ENCODE measurements around the gene DAAM2. TPM values are rescaled to one million over a fixed set of nuclear protein-coding genes. Genes with fewer than 3 reads are reported as not detected.
A peak's percentile ranks its signal among the peaks of the same experiment; 100 is the strongest.

DAAM2 gene
- total RNA-seq, 4 donors from 2014 or later, result 200 to 373 (median 270) TPM

DNA sequence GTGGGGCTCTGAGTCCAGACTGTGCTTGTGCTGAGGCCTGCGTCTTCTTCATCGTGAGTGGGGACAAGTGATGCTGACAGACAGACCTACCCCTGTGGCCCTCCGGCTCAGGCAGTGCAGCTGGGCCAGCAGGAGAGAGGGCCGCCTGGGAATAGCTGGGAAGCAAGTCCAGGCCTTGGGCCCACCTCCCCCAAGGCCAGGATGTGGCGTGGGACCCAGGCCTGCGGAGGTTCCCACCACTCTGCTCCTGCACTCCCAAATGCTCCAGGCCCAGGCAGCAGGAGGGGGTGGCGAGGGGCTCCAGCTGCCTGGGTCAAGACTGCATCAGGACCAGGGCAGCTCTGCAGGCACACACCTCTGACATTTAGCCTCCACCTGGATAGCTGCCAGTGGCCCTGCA, 38.3 kb downstream of the DAAM2 start:
- H3K27me3 ChIP-seq, result no peaks in the 10 kb centered on the region
- peak overlapping the region; percentile 8 to 99 (median 76) for H3K27ac ChIP-seq
- TF ChIP-seq POLR2AphosphoS5 (IDR thresholded peaks at IDR 0.05) (no peak), EP300 (IDR thresholded peaks at IDR 0.05) (no peak), POLR2A (IDR thresholded peaks at IDR 0.05) (no peak)
- TF ChIP-seq, protein P1, sequence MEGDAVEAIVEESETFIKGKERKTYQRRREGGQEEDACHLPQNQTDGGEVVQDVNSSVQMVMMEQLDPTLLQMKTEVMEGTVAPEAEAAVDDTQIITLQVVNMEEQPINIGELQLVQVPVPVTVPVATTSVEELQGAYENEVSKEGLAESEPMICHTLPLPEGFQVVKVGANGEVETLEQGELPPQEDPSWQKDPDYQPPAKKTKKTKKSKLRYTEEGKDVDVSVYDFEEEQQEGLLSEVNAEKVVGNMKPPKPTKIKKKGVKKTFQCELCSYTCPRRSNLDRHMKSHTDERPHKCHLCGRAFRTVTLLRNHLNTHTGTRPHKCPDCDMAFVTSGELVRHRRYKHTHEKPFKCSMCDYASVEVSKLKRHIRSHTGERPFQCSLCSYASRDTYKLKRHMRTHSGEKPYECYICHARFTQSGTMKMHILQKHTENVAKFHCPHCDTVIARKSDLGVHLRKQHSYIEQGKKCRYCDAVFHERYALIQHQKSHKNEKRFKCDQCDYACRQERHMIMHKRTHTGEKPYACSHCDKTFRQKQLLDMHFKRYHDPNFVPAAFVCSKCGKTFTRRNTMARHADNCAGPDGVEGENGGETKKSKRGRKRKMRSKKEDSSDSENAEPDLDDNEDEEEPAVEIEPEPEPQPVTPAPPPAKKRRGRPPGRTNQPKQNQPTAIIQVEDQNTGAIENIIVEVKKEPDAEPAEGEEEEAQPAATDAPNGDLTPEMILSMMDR (IDR thresholded peaks at IDR 0.05), result no peak
- H3K9me3 ChIP-seq, result no peaks in the 10 kb centered on the region
- peaks cover 16 to 100% (median 50%) of the 10 kb centered on the region in 3 donors for H3K4me1 ChIP-seq
- 67 to 100% methylated on average over 1 of the region's 7 CpGs for WGBS, 2 donors (ENCODE audit: low coverage in 1 of 2)
- H3K36me3 ChIP-seq, result no peaks in the 10 kb centered on the region
- ATAC-seq, result no peak
- H3K4me3 ChIP-seq, result no peak overlapping the region

DNA sequence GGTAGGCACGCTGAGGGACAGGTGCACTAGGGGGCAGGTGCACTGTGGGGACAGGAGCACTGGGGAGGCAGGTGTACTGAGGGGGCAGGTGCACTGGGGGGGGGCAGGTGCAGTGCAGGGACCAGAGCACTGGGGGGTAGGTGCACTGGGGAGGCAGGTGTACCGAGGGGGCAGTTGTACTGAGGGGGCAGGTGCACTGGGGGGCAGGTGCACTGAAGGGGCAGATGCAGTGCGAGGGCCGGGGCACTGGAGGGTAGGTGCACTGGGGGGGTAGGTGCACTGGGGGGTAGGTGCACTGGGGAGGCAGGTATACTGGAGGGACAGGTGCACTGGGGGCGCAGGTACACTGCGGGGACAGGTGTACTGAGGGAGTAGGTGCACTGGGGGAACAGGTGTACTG, 39.5 kb downstream of the DAAM2 start:
- Histone ChIP-seq H3K36me3 (no peaks in the 10 kb centered on the region), H3K27ac (peak overlapping the region in 3 of 4 donors; percentile 74 to 99 (median 77)), H3K4me3 (no peak overlapping the region), H3K27me3 (no peaks in the 10 kb centered on the region), H3K4me1 (peaks cover 13 to 100% (median 53%) of the 10 kb centered on the region in 3 donors), H3K9me3 (no peaks in the 10 kb centered on the region)
- no peak for ATAC-seq
- TF ChIP-seq POLR2AphosphoS5 (IDR thresholded peaks at IDR 0.05) (no peak), EP300 (IDR thresholded peaks at IDR 0.05) (no peak), POLR2A (IDR thresholded peaks at IDR 0.05) (no peak)
- TF ChIP-seq, protein P1 (IDR thresholded peaks at IDR 0.05), result no peak
- WGBS, 2 donors (ENCODE audit: low coverage in 1 of 2), result 100% methylated on average over 2 of the region's 6 CpGs; no CpG with 5 or more reads in 1 of the 2 donors

DNA sequence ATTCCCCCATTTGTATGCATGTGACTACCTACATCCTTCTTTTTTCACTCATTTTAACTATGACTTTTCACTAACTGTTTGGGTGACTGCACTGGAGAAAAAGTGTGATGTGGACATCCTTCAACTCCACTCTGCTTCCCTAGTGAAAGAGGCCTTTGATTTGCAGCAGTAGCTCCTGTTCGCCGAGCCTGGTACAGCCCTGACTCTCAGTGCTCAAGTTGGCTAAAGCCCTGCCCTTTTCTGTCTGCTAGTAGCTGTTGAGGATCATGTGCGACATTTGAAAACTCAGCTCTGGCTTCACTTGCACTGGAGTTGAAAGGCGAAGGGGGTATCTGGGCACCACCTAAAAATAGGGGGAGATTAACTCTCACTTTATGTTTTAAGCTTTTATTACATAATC, 42.1 kb downstream of the DAAM2 start:
- TF ChIP-seq EP300 (IDR thresholded peaks at IDR 0.05), result no peak
- TF ChIP-seq, protein P1 (IDR thresholded peaks at IDR 0.05), result no peak
- no peak for TF ChIP-seq POLR2A (IDR thresholded peaks at IDR 0.05)
- TF ChIP-seq POLR2AphosphoS5 (IDR thresholded peaks at IDR 0.05), result no peak
- Histone ChIP-seq H3K27me3 (no peaks in the 10 kb centered on the region), H3K9me3 (no peaks in the 10 kb centered on the region), H3K27ac (peak overlapping the region; percentile 6 to 99 (median 78)), H3K4me1 (peaks cover 12 to 99% (median 55%) of the 10 kb centered on the region in 3 donors), H3K4me3 (no peak overlapping the region), H3K36me3 (no peaks in the 10 kb centered on the region)
- WGBS, 2 donors (ENCODE audit: low coverage in 1 of 2), result 64% methylated on average over 3 of the region's 4 CpGs; no CpG with 5 or more reads in 1 of the 2 donors
- no peak for ATAC-seq

DNA sequence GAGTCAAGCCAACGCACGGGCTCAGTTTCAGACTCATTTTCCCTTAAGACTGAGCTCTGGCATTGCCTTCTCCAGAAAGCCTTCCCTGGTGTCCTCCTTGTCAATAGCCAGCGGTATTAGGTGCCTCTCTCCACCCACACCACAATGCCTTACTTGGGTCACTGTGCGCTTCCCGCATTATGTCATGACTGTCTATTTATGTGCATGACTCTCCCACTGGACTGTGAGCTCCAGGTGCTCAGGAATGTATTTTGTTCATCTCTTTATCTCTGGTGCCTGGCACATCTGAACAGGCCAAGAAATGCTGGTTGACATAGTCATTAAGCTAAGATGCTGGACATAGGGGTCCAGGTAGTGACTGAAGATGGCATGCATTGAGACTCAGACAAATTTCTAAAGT, 42.7 kb downstream of the DAAM2 start:
- no peaks in the 10 kb centered on the region for H3K27me3 ChIP-seq
- no peak overlapping the region for H3K4me3 ChIP-seq
- ATAC-seq, result no peak
- TF ChIP-seq EP300 (IDR thresholded peaks at IDR 0.05) (no peak), POLR2AphosphoS5 (IDR thresholded peaks at IDR 0.05) (no peak), POLR2A (IDR thresholded peaks at IDR 0.05) (no peak)
- TF ChIP-seq, protein P1 (IDR thresholded peaks at IDR 0.05), result no peak
- H3K27ac ChIP-seq, result peak overlapping the region; percentile 6 to 99 (median 78)
- H3K36me3 ChIP-seq, result no peaks in the 10 kb centered on the region
- WGBS, 2 donors (ENCODE audit: low coverage in 1 of 2), result 77% methylated on average over 5 of the region's 5 CpGs; no CpG with 5 or more reads in 1 of the 2 donors
- no peaks in the 10 kb centered on the region for H3K9me3 ChIP-seq
- H3K4me1 ChIP-seq, result peaks cover 13 to 99% (median 55%) of the 10 kb centered on the region in 3 donors

DNA sequence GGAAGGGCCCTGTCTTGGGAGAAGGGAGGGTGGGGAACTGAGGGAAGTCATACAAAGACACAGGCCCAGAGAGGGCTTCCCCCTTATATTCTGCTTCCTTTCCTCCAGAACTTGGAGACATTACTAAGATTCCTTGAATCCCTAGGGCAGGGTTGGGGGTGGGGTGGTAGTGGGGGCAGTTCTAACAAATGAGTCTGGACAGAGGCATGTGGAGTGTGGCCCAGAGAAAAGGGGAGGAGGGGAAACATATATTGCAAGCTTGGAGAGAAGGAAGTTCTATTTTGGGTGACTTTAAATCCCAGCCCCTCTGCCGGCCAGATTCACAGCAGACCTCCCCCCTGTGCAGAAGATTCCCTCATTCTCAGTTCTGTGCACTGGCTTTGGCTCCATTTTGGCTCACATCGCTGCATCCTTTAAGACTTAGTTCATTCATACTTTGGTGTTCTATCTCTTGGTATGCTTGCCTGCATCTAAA, 43.7 kb downstream of the DAAM2 start:
- Histone ChIP-seq H3K36me3 (no peaks in the 10 kb centered on the region), H3K27me3 (no peaks in the 10 kb centered on the region), H3K9me3 (no peaks in the 10 kb centered on the region), H3K27ac (peak overlapping the region; percentile 29 to 99 (median 78)), H3K4me3 (no peak overlapping the region), H3K4me1 (peaks cover 13 to 99% (median 49%) of the 10 kb centered on the region in 3 donors)
- no peak for TF ChIP-seq POLR2AphosphoS5 (IDR thresholded peaks at IDR 0.05)
- TF ChIP-seq, protein P1 (IDR thresholded peaks at IDR 0.05), result no peak
- no peak for ATAC-seq
- 13 to 15% methylated on average over 2 of the region's 2 CpGs for WGBS, 2 donors (ENCODE audit: low coverage in 1 of 2)
